HepG2 (cell line): Measurements from ENCODE around the gene CLEC2D. TPM values are rescaled to one million over a fixed set of nuclear protein-coding genes. Genes with fewer than 3 reads are reported as not detected.

Source experiments
- ATAC-seq: fragments of 200-7000 bp; cut with Tn5 transposase; 3 replicates; pipeline ENCODE4 v1.9.1; 2020; ENCODE audit warnings: mild to moderate bottlenecking, moderate library complexity
- BruUV-seq: library from RNA; stranded (reverse); fragments of 400-500 nt; replicated peaks from 2 replicates; lab custom pipeline; 2021; lab: Mats Ljungman, UMichigan
- CTCF ChIA-PET: fragments of 300-600 bp; formaldehyde crosslinking; extraction: SDS; loops from one replicate; lab custom pipeline; 2021; ENCODE audit warnings: low total read pairs, inconsistent platforms, low intra/inter-chr PET ratio; lab: Yijun Ruan, JAX
- POLR2A ChIA-PET: fragments of 350-600 bp; sonication (Branson Sonifier 250); formaldehyde crosslinking; loops from one replicate; lab custom pipeline; 2020; ENCODE audit warnings: antibody characterized with exemption, inconsistent platforms; lab: Yijun Ruan, JAX
- DNase-seq: peaks from one replicate; pipeline ENCODE4 v3.0.0-alpha.2; 2015; ENCODE audit warnings: low spot score
- FAIRE-seq: peaks from 3 replicates; lab custom pipeline; 2011; peaks lifted over from hg19 to GRCh38; lab: Jason Lieb, UNC
- H2AFZ ChIP-seq: one replicate; pipeline ENCODE4 v1.6.1; 2011; ENCODE audit warnings: low read length, inconsistent platforms
- H3K27ac ChIP-seq: fragments of 300-600 bp; 3 replicates; pipeline ENCODE4 v1.8.0; 2011; ENCODE audit warnings: mixed run types, mild to moderate bottlenecking, mixed read lengths, low read length, inconsistent platforms; ENCODE audit not compliant: insufficient read depth; ENCODE audit errors: extremely low read length
- H3K27me3 ChIP-seq, 2 experiments: fragments of 200-600 bp in 1 of 2; 2 replicates in 1 of 2; 3 replicates in 1 of 2; pipeline versions ENCODE4 v1.6.0 to v1.8.0; 2011; ENCODE audit warnings: low read length in 2 of 2, mild to moderate bottlenecking in 2 of 2, moderate library complexity in 2 of 2, inconsistent platforms in 1 of 2; ENCODE audit not compliant: insufficient read depth in 2 of 2, control insufficient read depth in 1 of 2
- H3K36me3 ChIP-seq, 2 experiments: fragments of 200-600 bp in 1 of 2; replicated peaks in 1 of 2; 2 replicates in 1 of 2; 3 replicates in 1 of 2; pipeline versions ENCODE4 v1.5.1 to v1.8.0; 2011; ENCODE audit warnings: low read length in 2 of 2, inconsistent platforms in 1 of 2; ENCODE audit not compliant: insufficient read depth in 2 of 2, control insufficient read depth in 1 of 2
- H3K4me1 ChIP-seq: 2 replicates; pipeline ENCODE4 v1.5.1; 2012; ENCODE audit warnings: low read length, inconsistent platforms; ENCODE audit not compliant: insufficient read depth
- H3K4me2 ChIP-seq: 2 replicates; pipeline ENCODE4 v1.6.0; 2011; ENCODE audit warnings: low read depth, low read length, inconsistent platforms
- H3K4me3 ChIP-seq, 3 experiments: fragments of 200-600 bp in 1 of 3; sonication (generic), shearing (Covaris generic) in 1 of 3; replicated peaks in 1 of 3; 2 replicates each; pipeline ENCODE4 v1.5.1; 2011 to 2016; ENCODE audit warnings: low read length in 3 of 3, inconsistent platforms in 2 of 3, low read depth in 2 of 3, mild to moderate bottlenecking in 2 of 3, control low read depth in 1 of 3, mixed read lengths in 1 of 3; ENCODE audit not compliant: insufficient read depth in 1 of 3
- H3K79me2 ChIP-seq: one replicate; pipeline ENCODE4 v1.6.1; 2011; ENCODE audit warnings: low read length, inconsistent platforms; ENCODE audit not compliant: insufficient read depth
- H3K9ac ChIP-seq: 2 replicates; pipeline ENCODE4 v1.6.0; 2011; ENCODE audit warnings: mild to moderate bottlenecking, low read depth, low read length, inconsistent platforms; ENCODE audit not compliant: insufficient read depth
- H3K9me3 ChIP-seq: 2 replicates; pipeline ENCODE4 v1.5.1; 2012; ENCODE audit warnings: mild to moderate bottlenecking, low read length
- H4K20me1 ChIP-seq: 2 replicates; pipeline ENCODE4 v1.6.0; 2011; ENCODE audit warnings: inconsistent platforms, mild to moderate bottlenecking, low read length, moderate library complexity; ENCODE audit not compliant: insufficient read depth
- ATF3 ChIP-seq: sonication (generic); formaldehyde crosslinking; IDR thresholded peaks from 2 replicates; pipeline ENCODE4 v1.4.0; 2020; ENCODE audit warnings: missing genetic modification reagents
- CHCHD3 ChIP-seq: sonication (generic); formaldehyde crosslinking; IDR thresholded peaks from 2 replicates; pipeline ENCODE4 v1.8.0; 2022; ENCODE audit warnings: mild to moderate bottlenecking, missing genetic modification reagents, moderate library complexity
- HOXD1 ChIP-seq: sonication (generic); formaldehyde crosslinking; IDR thresholded peaks from 2 replicates; pipeline ENCODE4 v1.5.0; 2020; ENCODE audit warnings: missing genetic modification reagents
- MED1 ChIP-seq: sonication (generic); formaldehyde crosslinking; IDR thresholded peaks from 2 replicates; pipeline ENCODE4 v1.4.0; 2020; ENCODE audit warnings: missing genetic modification reagents
- RBM22 ChIP-seq: fragments of 200-400 bp; formaldehyde crosslinking; optimal IDR thresholded peaks from 2 replicates; pipeline ENCODE3; 2017; ENCODE audit warnings: mild to moderate bottlenecking, low read length, moderate library complexity
- RFX5 ChIP-seq: IDR thresholded peaks from 2 replicates; pipeline ENCODE4 v1.6.1; 2011; ENCODE audit warnings: low read depth, low read length, improper control_type of control experiment
- SNRNP70 ChIP-seq: fragments of 200-400 bp; formaldehyde crosslinking; IDR thresholded peaks from 2 replicates; pipeline ENCODE4 v1.6.1; 2017; ENCODE audit warnings: mild to moderate bottlenecking, low read depth, low read length, moderate library complexity
- TFE3 ChIP-seq: IDR thresholded peaks from 2 replicates; pipeline ENCODE4 v1.6.1; 2016
- THYN1 ChIP-seq: sonication (generic); formaldehyde crosslinking; IDR thresholded peaks from 2 replicates; pipeline ENCODE4 v1.8.1; 2023; ENCODE audit warnings: low read depth, mild to moderate bottlenecking, moderate library complexity, missing genetic modification reagents, borderline replicate concordance
- TRIM22 ChIP-seq: fragments of 450-650 bp; IDR thresholded peaks from 2 replicates; pipeline ENCODE4 v1.6.1; 2017
- ZBTB34 ChIP-seq: sonication (generic); formaldehyde crosslinking; IDR thresholded peaks from 2 replicates; pipeline ENCODE4 v1.8.0; 2022; ENCODE audit warnings: mild to moderate bottlenecking, missing genetic modification reagents
- ZHX1 ChIP-seq: sonication (generic); formaldehyde crosslinking; IDR thresholded peaks from 2 replicates; pipeline ENCODE4 v1.8.1; 2022; ENCODE audit warnings: low read depth, mild to moderate bottlenecking, missing genetic modification reagents
- ZNF143 ChIP-seq: sonication (generic); formaldehyde crosslinking; IDR thresholded peaks from 2 replicates; pipeline ENCODE4 v1.4.0; 2020; ENCODE audit warnings: missing genetic modification reagents
- ZNF207 ChIP-seq: fragments of 450-650 bp; IDR thresholded peaks from 2 replicates; pipeline ENCODE4 v1.6.1; 2016; ENCODE audit warnings: antibody characterized with exemption, borderline replicate concordance
- ZNF232 ChIP-seq: sonication (generic); formaldehyde crosslinking; IDR thresholded peaks from 2 replicates; pipeline ENCODE4 v1.4.0; 2020; ENCODE audit warnings: missing genetic modification reagents, borderline replicate concordance
- ZNF441 ChIP-seq: sonication (generic); formaldehyde crosslinking; IDR thresholded peaks from 2 replicates; pipeline ENCODE4 v1.7.0; 2021; ENCODE audit warnings: missing genetic modification reagents, borderline replicate concordance
- ZNF546 ChIP-seq: sonication (generic); formaldehyde crosslinking; conservative IDR thresholded peaks from 2 replicates; pipeline ENCODE4 v1.8.1; 2023; ENCODE audit warnings: mild to moderate bottlenecking, missing genetic modification reagents
- ZNF780A ChIP-seq: sonication (generic); formaldehyde crosslinking; IDR thresholded peaks from 2 replicates; pipeline ENCODE4 v1.8.0; 2022; ENCODE audit warnings: mild to moderate bottlenecking, missing genetic modification reagents, moderate library complexity
- WGBS: methylation state at CpG from one replicate; pipeline ENCODE4 v1.1.6; 2017; ENCODE audit warnings: low lambda C conversion rate; 5-methylcytosine and 5-hydroxymethylcytosine counted together
- in situ Hi-C: cut with HindIII; loops from 2 replicates; pipeline ENCODE4 v1.10.0; 2017; ENCODE audit warnings: low pct_unique_long_range_greater_than_20kb; ENCODE audit not compliant: extremely low pct_ligation_motif_present
- intact Hi-C: fragments of 100-400 bp; cut with micrococcal nuclease; formaldehyde crosslinking; loops from one replicate; pipeline ENCODE4 v1.10.0; 2022; ENCODE audit not compliant: unreplicated experiment
- polyA plus RNA-seq, 8 experiments: library from polyadenylated mRNA; depleted of rRNA in 3 of 8; stranded (reverse) in 7 of 8; unstranded in 1 of 8; fragments of >200 nt; fragmentation: Illumina TruSeq in 4 of 8; extraction: Trizol in 4 of 8; gene quantifications; 2 replicates each; pipeline versions ENCODE4 v1.2.1 to v1.2.3, GENCODE V29; 2011 to 2016; ENCODE audit warnings: low read depth in 4 of 8, missing spikeins in 1 of 8, mixed read lengths in 1 of 8; ENCODE audit not compliant: insufficient read depth in 1 of 8
- total RNA-seq, 5 experiments: library from RNA; depleted of rRNA; stranded (reverse); fragments of >200 nt; fragmentation: Illumina TruSeq; extraction: Trizol; gene quantifications; 2 replicates each; pipeline ENCODE4 v1.2.3, GENCODE V29; 2016; ENCODE audit warnings: low read depth in 1 of 5

The CLEC2D gene
- total and polyA plus RNA-seq, 2 of the 13 experiments (the other 11 are each of a cell fraction or from before 2014, with no cell fraction given): 2.5 to 8.6 TPM

- in situ Hi-C loops: no loop called here
- Histone ChIP-seq H3K9me3 (no peaks in the 10 kb centered on the region), H2AFZ (no peak overlapping the region), H3K4me2 (no peak overlapping the region), H3K4me1 (no peaks in the 10 kb centered on the region), H3K36me3 (no peaks in the 10 kb centered on the region), H4K20me1 (no peaks in the 10 kb centered on the region), H3K4me3 (no peak overlapping the region), H3K27me3 (peaks cover 0 to 6% of the 10 kb centered on the region in 2 experiments; a peak in 1 of 5 replicates), H3K9ac (no peak overlapping the region), H3K79me2 (no peaks in the 10 kb centered on the region), H3K27ac (no peak overlapping the region)
- ChIA-PET POLR2A (no interaction called here), CTCF (no interaction called here)
- no peak for FAIRE-seq
- 45% methylated on average over 3 of the region's 3 CpGs for WGBS
- no TSS peak for BruUV-seq
- no peak for DNase-seq
- intact Hi-C loops: no loop called here
- TF ChIP-seq ZNF143 (CRISPR knock-in tag) (no peak), CHCHD3 (CRISPR knock-in tag) (no peak), RFX5 (no peak), TFE3 (no peak), ATF3 (CRISPR knock-in tag) (no peak), THYN1 (CRISPR knock-in tag) (no peak), ZHX1 (CRISPR knock-in tag) (no peak), ZNF232 (CRISPR knock-in tag) (no peak), MED1 (CRISPR knock-in tag) (no peak), ZNF441 (CRISPR knock-in tag) (no peak), SNRNP70 (no peak), ZNF207 (no peak), ZBTB34 (CRISPR knock-in tag) (no peak), ZNF780A (no peak), ZNF546 (no peak), TRIM22 (no peak), HOXD1 (CRISPR knock-in tag) (no peak), RBM22 (no peak)
- ATAC-seq: no peak
Observed at GRCh38 chr12:9735601-9736000, 66.1 kb downstream of the CLEC2D start.
